Measurements from ENCODE around the gene STX1A. TPM values are rescaled to one million over a fixed set of nuclear protein-coding genes. Genes with fewer than 3 reads are reported as not detected.

The STX1A gene
- total and polyA plus RNA-seq, 2 of the 8 experiments (the other 6 are each of a cell fraction or from before 2014, with no cell fraction given) = 13.5 to 17.5 TPM

GRCh38 chr7:73738612-73739386 lies 19.3 kb upstream of the STX1A start, which contains the start of gene ABHD11 (continued):
- TF ChIP-seq RBBP5 (IDR thresholded peaks at IDR 0.05; ENCODE audit: borderline replicate concordance, low read depth, low read length) (peak; percentile 70), RAD21 (IDR thresholded peaks at IDR 0.05 in 1 of 2, conservative IDR thresholded peaks at IDR 0.05 in 1 of 2; ENCODE audit: low read depth in 2 of 2, low read length in 2 of 2) (peak in 1 of 2 experiments; percentile 12; a peak in 1 of 4 replicates), CBX8 (IDR thresholded peaks at IDR 0.05; ENCODE audit: borderline replicate concordance, low read depth, low read length) (no peak), CHD7 (IDR thresholded peaks at IDR 0.05; ENCODE audit: insufficient replicate concordance, low read length) (no peak), BCL11A (IDR thresholded peaks at IDR 0.05; ENCODE audit: low read depth in 2 of 2, low read length in 2 of 2) (no peak), SP2 (IDR thresholded peaks at IDR 0.05; ENCODE audit: low read length) (no peak), RXRA (IDR thresholded peaks at IDR 0.05; ENCODE audit: insufficient read depth, low read depth, low read length) (no peak), EGR1 (IDR thresholded peaks at IDR 0.05; ENCODE audit: borderline replicate concordance, low read depth, low read length) (no peak; the same call in 1 of the 2 replicates)

Measured in H1 (cell line).